GM10248 (cell line): ENCODE data around the gene SNAP91.

Experiments
- CTCF ChIA-PET: fragments of 300-600 bp; sonication (Branson Sonifier 250); formaldehyde crosslinking; extraction: SDS; loops from one replicate; lab custom pipeline; 2021; ENCODE audit warnings: antibody characterized with exemption; lab: Yijun Ruan, JAX
- POLR2A ChIA-PET: fragments of 350-650 bp; sonication (Branson Sonifier 250); formaldehyde crosslinking; extraction: SDS; loops from one replicate; lab custom pipeline; 2020; ENCODE audit warnings: antibody characterized with exemption; lab: Yijun Ruan, JAX
- DNase-seq: peaks from one replicate; pipeline ENCODE4 v3.0.0; 2012; ENCODE audit errors: extremely low spot score
- TF ChIP-seq, protein P1 (sequence below): IDR thresholded peaks from 2 replicates; pipeline ENCODE4 v1.5.1; 2012; ENCODE audit warnings: mild to moderate bottlenecking, low read depth; ENCODE audit errors: extremely low read depth, missing control alignments, control extremely low read depth

The SNAP91 gene

DNA sequence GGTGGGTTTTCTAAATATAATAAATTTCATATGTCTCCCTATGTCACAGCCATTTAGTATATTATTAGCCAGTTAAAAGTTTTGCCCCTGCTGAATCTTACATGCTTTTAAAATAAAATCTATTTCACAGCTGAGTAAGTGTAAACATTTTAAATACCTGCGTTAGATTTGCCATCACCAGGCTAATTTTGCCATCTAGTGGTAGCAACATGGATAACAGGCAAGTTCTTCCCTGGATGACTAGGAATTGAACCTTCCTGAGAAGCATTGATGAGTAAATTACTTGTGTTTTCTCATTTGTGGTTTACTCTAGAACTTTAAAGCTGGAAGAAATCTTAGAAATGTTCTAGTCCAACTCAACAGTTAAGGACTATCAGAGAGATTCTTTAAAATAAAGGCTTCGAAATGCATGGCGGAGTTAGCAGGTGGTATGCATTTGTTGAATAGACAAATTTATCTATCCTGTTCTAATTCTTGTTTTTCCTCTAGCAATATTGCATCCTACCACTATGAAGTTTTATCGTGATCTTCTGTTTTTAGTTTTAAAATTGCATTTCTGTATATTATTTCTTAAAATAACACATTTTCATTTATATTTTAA lies 193.9 kb downstream of the SNAP91 start:
- POLR2A ChIA-PET: no interaction called here
- CTCF ChIA-PET: interaction anchor here (0.6 to 8.1 kb wide), 28 partner anchors 10 to 1244 kb away, joined by 3 to 235 read pairs (median 4); partner anchors contain the start of genes DOP1A and UBE3D
- TF ChIP-seq, protein P1, sequence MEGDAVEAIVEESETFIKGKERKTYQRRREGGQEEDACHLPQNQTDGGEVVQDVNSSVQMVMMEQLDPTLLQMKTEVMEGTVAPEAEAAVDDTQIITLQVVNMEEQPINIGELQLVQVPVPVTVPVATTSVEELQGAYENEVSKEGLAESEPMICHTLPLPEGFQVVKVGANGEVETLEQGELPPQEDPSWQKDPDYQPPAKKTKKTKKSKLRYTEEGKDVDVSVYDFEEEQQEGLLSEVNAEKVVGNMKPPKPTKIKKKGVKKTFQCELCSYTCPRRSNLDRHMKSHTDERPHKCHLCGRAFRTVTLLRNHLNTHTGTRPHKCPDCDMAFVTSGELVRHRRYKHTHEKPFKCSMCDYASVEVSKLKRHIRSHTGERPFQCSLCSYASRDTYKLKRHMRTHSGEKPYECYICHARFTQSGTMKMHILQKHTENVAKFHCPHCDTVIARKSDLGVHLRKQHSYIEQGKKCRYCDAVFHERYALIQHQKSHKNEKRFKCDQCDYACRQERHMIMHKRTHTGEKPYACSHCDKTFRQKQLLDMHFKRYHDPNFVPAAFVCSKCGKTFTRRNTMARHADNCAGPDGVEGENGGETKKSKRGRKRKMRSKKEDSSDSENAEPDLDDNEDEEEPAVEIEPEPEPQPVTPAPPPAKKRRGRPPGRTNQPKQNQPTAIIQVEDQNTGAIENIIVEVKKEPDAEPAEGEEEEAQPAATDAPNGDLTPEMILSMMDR: peak; percentile 79
- peak; percentile 48 for DNase-seq

DNA sequence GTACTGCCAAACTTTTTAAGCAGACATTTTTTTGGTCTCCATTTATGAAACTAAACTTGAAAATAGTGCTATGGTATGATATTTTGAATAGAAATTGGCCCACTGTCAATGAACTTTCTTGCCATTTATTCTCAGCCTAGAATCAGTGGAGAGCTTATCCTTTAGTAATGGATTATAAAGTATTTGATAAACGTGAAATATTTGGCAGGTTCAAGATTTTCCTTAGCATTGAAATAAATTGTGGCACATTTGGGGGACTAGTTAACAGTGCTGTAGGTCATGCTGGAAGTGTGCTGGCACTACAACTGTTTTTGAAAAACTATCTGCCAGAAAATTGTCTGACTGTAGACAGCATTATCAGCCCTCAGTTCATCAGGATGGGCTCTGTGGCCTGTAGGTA lies 194.4 kb downstream of the SNAP91 start:
- TF ChIP-seq, protein P1: no peak
- CTCF ChIA-PET: interaction anchor here (0.6 to 8.1 kb wide), 33 partner anchors 9 to 1244 kb away, joined by 3 to 235 read pairs (median 4); partner anchors contain the start of genes DOP1A and UBE3D
- POLR2A ChIA-PET: no interaction called here
- no peak for DNase-seq

DNA sequence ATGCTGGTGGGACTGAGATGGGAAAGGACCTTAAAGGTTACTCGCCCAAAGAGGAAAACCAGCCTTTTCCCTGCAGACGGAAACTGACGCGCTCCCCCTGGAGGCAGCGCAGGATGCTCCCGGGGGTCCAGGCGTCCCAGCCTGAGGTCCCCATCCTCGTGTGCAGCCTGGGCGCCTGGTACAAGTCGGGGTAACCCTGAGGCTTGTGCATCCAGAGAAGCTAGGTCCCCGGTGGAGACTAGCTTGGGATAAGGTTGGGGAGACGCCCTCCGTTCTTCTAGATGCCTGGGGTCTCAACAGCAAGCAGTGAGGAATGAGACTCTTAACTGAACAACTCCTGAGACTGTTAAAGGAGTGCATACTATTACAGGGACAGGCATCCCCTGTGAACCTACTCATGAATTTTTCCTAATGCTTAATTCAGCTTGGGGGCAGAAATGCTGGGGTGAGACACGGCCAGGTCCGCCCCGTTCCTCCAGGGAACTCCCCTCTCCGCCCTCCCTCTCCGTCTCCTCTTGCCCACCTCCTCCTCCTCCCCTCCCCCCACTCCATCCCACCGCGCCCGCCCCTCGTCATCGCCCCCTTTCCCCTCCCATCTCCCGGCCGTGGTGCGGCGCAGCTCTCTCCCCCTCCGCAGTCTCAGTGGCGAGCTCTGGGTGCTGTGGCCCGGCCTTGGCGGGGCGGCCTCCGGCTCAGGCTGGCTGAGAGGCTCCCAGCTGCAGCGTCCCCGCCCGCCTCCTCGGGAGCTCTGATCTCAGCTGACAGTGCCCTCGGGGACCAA lies 196.8 kb downstream of the SNAP91 start, which contains the start of gene PRSS35:
TSS of gene PRSS35 (plus strand) at position 634 of the 781 bp plus-strand sequence. CDS start 10,908 bp downstream, outside the sequence.
- POLR2A ChIA-PET: no interaction called here

DNA sequence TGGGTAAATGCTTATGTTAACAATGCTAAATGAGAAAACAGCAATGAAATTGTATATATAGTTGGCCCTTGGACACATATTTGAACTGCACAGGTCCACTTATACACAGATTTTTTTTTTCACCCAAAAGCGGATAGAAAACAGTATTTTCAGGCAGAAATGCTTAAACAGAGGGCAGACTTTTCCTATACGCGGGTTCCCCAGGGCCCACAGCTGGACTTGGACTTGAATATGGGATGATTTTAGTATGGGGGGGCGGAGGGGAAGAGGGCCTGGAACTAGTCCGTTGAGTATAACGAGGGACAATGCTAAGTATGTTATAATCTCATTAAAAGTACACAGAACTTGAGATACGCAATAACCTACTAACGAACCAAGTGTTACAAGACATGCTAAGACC lies 197.6 kb downstream of the SNAP91 start:
- DNase-seq: no peak
- CTCF ChIA-PET: interaction anchor here (0.8 to 8.1 kb wide), 9 partner anchors 6 to 445 kb away, joined by 3 to 235 read pairs (median 4); partner anchors contain the start of genes DOP1A and UBE3D
- POLR2A ChIA-PET: no interaction called here
- TF ChIP-seq, protein P1: no peak

More for the DNA sequence above, 196.8 kb downstream of the SNAP91 start, which contains the start of gene PRSS35:
- CTCF ChIA-PET: interaction anchor here (0.8 to 8.1 kb wide), 18 partner anchors 7 to 1241 kb away, joined by 3 to 235 read pairs (median 4); partner anchors contain the start of genes DOP1A and UBE3D
- peak; percentile 44 for DNase-seq
- TF ChIP-seq, protein P1: peak; percentile 72

DNA sequence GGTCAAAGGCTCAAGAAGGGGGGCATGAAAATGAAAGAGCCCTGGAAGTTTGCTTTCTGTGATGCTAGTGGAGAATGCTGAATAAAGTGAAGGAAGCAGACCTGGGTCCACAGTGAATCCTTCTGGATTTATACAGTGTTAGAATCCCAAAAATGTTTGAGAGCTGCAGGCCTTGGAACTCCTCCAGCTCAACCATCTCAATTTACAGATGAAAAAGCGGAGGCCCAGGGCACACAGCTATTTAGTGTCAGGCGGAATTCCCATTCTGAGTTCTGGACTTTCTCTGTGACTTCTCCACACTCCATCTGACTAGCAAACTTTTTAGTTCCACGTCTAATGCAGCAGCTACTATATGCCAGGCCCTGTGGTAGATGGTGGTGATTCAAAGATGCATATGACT lies 198.1 kb downstream of the SNAP91 start:
- ChIA-PET POLR2A (no interaction called here), CTCF (interaction anchor here (0.8 to 8.1 kb wide), 6 partner anchors 10 to 445 kb away, joined by 3 to 235 read pairs (median 30); partner anchors contain the start of genes DOP1A and UBE3D)
- TF ChIP-seq, protein P1: no peak
- DNase-seq: no peak

DNA sequence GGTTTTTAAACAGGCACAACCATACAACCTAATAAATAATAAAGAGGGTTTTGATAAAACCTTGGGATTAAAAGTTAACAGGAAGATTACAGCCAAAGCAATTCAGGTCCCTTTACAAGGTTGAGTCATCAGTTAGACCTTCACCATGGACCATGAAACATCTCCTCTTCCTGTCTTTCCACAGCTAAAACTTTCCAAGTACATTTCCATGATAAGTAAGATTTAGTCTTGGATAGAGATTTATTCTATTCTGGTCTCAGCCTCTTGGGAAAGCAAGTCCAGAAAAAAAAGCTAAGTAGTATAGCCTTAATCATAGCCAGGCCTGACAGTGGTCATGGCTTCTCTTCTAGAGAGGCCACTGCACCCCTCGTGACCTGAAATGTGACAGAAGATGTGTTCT lies 199.5 kb downstream of the SNAP91 start:
- no peak for DNase-seq
- POLR2A ChIA-PET: no interaction called here
- CTCF ChIA-PET: interaction anchor here (0.6 to 8.1 kb wide), 4 partner anchors 11 to 443 kb away, joined by 4 to 235 read pairs (median 36); partner anchors contain the start of genes DOP1A and UBE3D
- TF ChIP-seq, protein P1: no peak
